Measurements from ENCODE around the gene NAV3. TPM values are rescaled to one million over a fixed set of nuclear protein-coding genes. Genes with fewer than 3 reads are reported as not detected.

Gene NAV3
- total and polyA plus RNA-seq, 9 of the 15 experiments (the other 6 are each of a cell fraction or from before 2014, with no cell fraction given), result 0.04 TPM; not detected in 8

DNA sequence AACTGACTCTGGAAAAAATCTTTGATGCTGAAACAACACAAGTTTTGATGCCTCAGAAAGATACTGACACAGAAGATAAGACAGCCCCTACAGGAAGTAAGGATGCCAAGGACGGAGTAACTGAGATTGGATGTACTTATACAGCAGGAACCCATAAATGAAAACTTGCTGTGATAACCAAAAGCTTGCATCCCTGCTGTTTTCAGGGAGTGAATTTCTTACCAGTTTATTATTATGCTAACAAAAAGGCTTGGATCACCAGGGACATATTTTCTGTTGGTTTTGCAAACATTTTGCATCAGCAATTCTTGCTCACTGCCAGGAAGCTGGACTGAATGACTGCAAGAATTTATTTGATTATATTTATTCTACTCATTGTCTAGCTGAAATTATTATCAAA is 197.7 kb downstream of the NAV3 start:
- Histone ChIP-seq H3K4me2 (ENCODE audit: insufficient read depth, low read length) (no peak overlapping the region), H3K9ac (ENCODE audit: insufficient read depth in 1 of 2, low read depth in 2 of 2, low read length in 2 of 2) (no peak overlapping the region), H3K9me3 (replicated peaks; ENCODE audit: control insufficient read depth, insufficient read depth, low read depth, low read length) (no peaks in the 10 kb centered on the region; the same call in 1 of the 2 replicates), H3K79me2 (ENCODE audit: control insufficient read depth, insufficient read depth, low read length) (no peaks in the 10 kb centered on the region), H3K27ac (ENCODE audit: extremely low read depth, low read depth, low read length) (no peak overlapping the region), H3K27me3 (ENCODE audit: control insufficient read depth in 2 of 2, insufficient read depth in 2 of 2, low read length in 2 of 2) (no peaks in the 10 kb centered on the region), H3K9me1 (ENCODE audit: control insufficient read depth, insufficient read depth, low read length) (no peaks in the 10 kb centered on the region), H3K4me1 (replicated peaks in 1 of 2; ENCODE audit: control insufficient read depth in 2 of 2, insufficient read depth in 2 of 2, low read length in 2 of 2) (no peaks in the 10 kb centered on the region), H3K4me3 (no peak overlapping the region), H3K36me3 (ENCODE audit: control insufficient read depth, insufficient read depth, low read length) (no peaks in the 10 kb centered on the region), H4K20me1 (replicated peaks; ENCODE audit: control insufficient read depth, insufficient read depth, low read length) (no peaks in the 10 kb centered on the region), H2AFZ (ENCODE audit: low read depth, low read length) (no peak overlapping the region)
- intact Hi-C loops (cut with micrococcal nuclease) (no loop called here), in situ Hi-C loops (cut with MboI) (no loop called here)
- ChIA-PET POLR2A (no interaction called here), CTCF (ENCODE audit: low intra/inter-chr PET ratio) (no interaction called here)
- 0% methylated on average over 1 of the region's 1 CpG for WGBS (ENCODE audit: insufficient coverage, low coverage, missing lambda C conversion rate)
- DNase-seq (ENCODE audit: extremely low read depth in 1 of 4, low spot score in 3 of 4) (no peak), ATAC-seq (no peak), FAIRE-seq (no peak)
- no peak for TF ChIP-seq HDAC6 (IDR thresholded peaks at IDR 0.05; ENCODE audit: low read depth, low read length)
- TF ChIP-seq, protein P1, sequence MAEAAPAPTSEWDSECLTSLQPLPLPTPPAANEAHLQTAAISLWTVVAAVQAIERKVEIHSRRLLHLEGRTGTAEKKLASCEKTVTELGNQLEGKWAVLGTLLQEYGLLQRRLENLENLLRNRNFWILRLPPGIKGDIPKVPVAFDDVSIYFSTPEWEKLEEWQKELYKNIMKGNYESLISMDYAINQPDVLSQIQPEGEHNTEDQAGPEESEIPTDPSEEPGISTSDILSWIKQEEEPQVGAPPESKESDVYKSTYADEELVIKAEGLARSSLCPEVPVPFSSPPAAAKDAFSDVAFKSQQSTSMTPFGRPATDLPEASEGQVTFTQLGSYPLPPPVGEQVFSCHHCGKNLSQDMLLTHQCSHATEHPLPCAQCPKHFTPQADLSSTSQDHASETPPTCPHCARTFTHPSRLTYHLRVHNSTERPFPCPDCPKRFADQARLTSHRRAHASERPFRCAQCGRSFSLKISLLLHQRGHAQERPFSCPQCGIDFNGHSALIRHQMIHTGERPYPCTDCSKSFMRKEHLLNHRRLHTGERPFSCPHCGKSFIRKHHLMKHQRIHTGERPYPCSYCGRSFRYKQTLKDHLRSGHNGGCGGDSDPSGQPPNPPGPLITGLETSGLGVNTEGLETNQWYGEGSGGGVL (CRISPR knock-in tag; IDR thresholded peaks at IDR 0.05), result no peak
- no peak for TF ChIP-seq SRSF3 (IDR thresholded peaks at IDR 0.05; ENCODE audit: insufficient read depth, low read length)
- no peak for TF ChIP-seq SFPQ (IDR thresholded peaks at IDR 0.05; ENCODE audit: low read depth, low read length)
- no TSS peak for BruUV-seq (replicated peaks)
